HepG2 (cell line): ENCODE data around the gene ACOXL. TPM values are rescaled to one million over a fixed set of nuclear protein-coding genes. Genes with fewer than 3 reads are reported as not detected.

Experiments
- ATAC-seq: fragments of 200-7000 bp; cut with Tn5 transposase; 3 replicates; pipeline ENCODE4 v1.9.1; 2020; ENCODE audit warnings: mild to moderate bottlenecking, moderate library complexity
- BruUV-seq: library from RNA; stranded (reverse); fragments of 400-500 nt; replicated peaks from 2 replicates; lab custom pipeline; 2021; lab: Mats Ljungman, UMichigan
- CTCF ChIA-PET: fragments of 300-600 bp; formaldehyde crosslinking; extraction: SDS; loops from one replicate; lab custom pipeline; 2021; ENCODE audit warnings: low total read pairs, inconsistent platforms, low intra/inter-chr PET ratio; lab: Yijun Ruan, JAX
- POLR2A ChIA-PET: fragments of 350-600 bp; sonication (Branson Sonifier 250); formaldehyde crosslinking; loops from one replicate; lab custom pipeline; 2020; ENCODE audit warnings: antibody characterized with exemption, inconsistent platforms; lab: Yijun Ruan, JAX
- DNase-seq: peaks from one replicate; pipeline ENCODE4 v3.0.0-alpha.2; 2015; ENCODE audit warnings: low spot score
- FAIRE-seq: peaks from 3 replicates; lab custom pipeline; 2011; peaks lifted over from hg19 to GRCh38; lab: Jason Lieb, UNC
- H2AFZ ChIP-seq: one replicate; pipeline ENCODE4 v1.6.1; 2011; ENCODE audit warnings: low read length, inconsistent platforms
- H3K27ac ChIP-seq: fragments of 300-600 bp; 3 replicates; pipeline ENCODE4 v1.8.0; 2011; ENCODE audit warnings: mixed run types, mild to moderate bottlenecking, mixed read lengths, low read length, inconsistent platforms; ENCODE audit not compliant: insufficient read depth; ENCODE audit errors: extremely low read length
- H3K27me3 ChIP-seq, 2 experiments: fragments of 200-600 bp in 1 of 2; 2 replicates in 1 of 2; 3 replicates in 1 of 2; pipeline versions ENCODE4 v1.6.0 to v1.8.0; 2011; ENCODE audit warnings: low read length in 2 of 2, mild to moderate bottlenecking in 2 of 2, moderate library complexity in 2 of 2, inconsistent platforms in 1 of 2; ENCODE audit not compliant: insufficient read depth in 2 of 2, control insufficient read depth in 1 of 2
- H3K36me3 ChIP-seq, 2 experiments: fragments of 200-600 bp in 1 of 2; replicated peaks in 1 of 2; 2 replicates in 1 of 2; 3 replicates in 1 of 2; pipeline versions ENCODE4 v1.5.1 to v1.8.0; 2011; ENCODE audit warnings: low read length in 2 of 2, inconsistent platforms in 1 of 2; ENCODE audit not compliant: insufficient read depth in 2 of 2, control insufficient read depth in 1 of 2
- H3K4me1 ChIP-seq: 2 replicates; pipeline ENCODE4 v1.5.1; 2012; ENCODE audit warnings: low read length, inconsistent platforms; ENCODE audit not compliant: insufficient read depth
- H3K4me2 ChIP-seq: 2 replicates; pipeline ENCODE4 v1.6.0; 2011; ENCODE audit warnings: low read depth, low read length, inconsistent platforms
- H3K4me3 ChIP-seq, 3 experiments: fragments of 200-600 bp in 1 of 3; sonication (generic), shearing (Covaris generic) in 1 of 3; replicated peaks in 1 of 3; 2 replicates each; pipeline ENCODE4 v1.5.1; 2011 to 2016; ENCODE audit warnings: low read length in 3 of 3, inconsistent platforms in 2 of 3, low read depth in 2 of 3, mild to moderate bottlenecking in 2 of 3, control low read depth in 1 of 3, mixed read lengths in 1 of 3; ENCODE audit not compliant: insufficient read depth in 1 of 3
- H3K79me2 ChIP-seq: one replicate; pipeline ENCODE4 v1.6.1; 2011; ENCODE audit warnings: low read length, inconsistent platforms; ENCODE audit not compliant: insufficient read depth
- H3K9ac ChIP-seq: 2 replicates; pipeline ENCODE4 v1.6.0; 2011; ENCODE audit warnings: mild to moderate bottlenecking, low read depth, low read length, inconsistent platforms; ENCODE audit not compliant: insufficient read depth
- H3K9me3 ChIP-seq: 2 replicates; pipeline ENCODE4 v1.5.1; 2012; ENCODE audit warnings: mild to moderate bottlenecking, low read length
- H4K20me1 ChIP-seq: 2 replicates; pipeline ENCODE4 v1.6.0; 2011; ENCODE audit warnings: inconsistent platforms, mild to moderate bottlenecking, low read length, moderate library complexity; ENCODE audit not compliant: insufficient read depth
- TCF12 ChIP-seq, 2 experiments: fragments of 450-650 bp in 1 of 2; sonication (generic) in 1 of 2; formaldehyde crosslinking in 1 of 2; IDR thresholded peaks; 2 replicates each; pipeline versions ENCODE4 v1.6.1 to v1.8.0; 2017 to 2022; ENCODE audit warnings: antibody characterized with exemption in 1 of 2, mild to moderate bottlenecking in 1 of 2, missing genetic modification reagents in 1 of 2, moderate library complexity in 1 of 2
- ZBTB38 ChIP-seq: sonication (generic); formaldehyde crosslinking; IDR thresholded peaks from 2 replicates; pipeline ENCODE4 v1.5.1; 2020; ENCODE audit warnings: mild to moderate bottlenecking, missing genetic modification reagents
- ZFP36 ChIP-seq: fragments of 150-350 bp; IDR thresholded peaks from 2 replicates; pipeline ENCODE4 v1.6.1; 2018; ENCODE audit warnings: borderline replicate concordance, low read length, low read depth; ENCODE audit not compliant: partially characterized antibody
- ZFP36L2 ChIP-seq: sonication (generic); formaldehyde crosslinking; IDR thresholded peaks from 2 replicates; pipeline ENCODE4 v1.4.0; 2020; ENCODE audit warnings: missing genetic modification reagents
- ZIK1 ChIP-seq: sonication (generic); formaldehyde crosslinking; IDR thresholded peaks from 2 replicates; pipeline ENCODE4 v1.5.0; 2020; ENCODE audit warnings: mild to moderate bottlenecking, low read depth, missing genetic modification reagents, borderline replicate concordance
- ZNF431 ChIP-seq: sonication (generic); formaldehyde crosslinking; IDR thresholded peaks from 2 replicates; pipeline ENCODE4 v1.9.0; 2022; ENCODE audit warnings: missing genetic modification reagents, low read depth, mild to moderate bottlenecking, borderline replicate concordance
- ZNF598 ChIP-seq: sonication (generic); formaldehyde crosslinking; IDR thresholded peaks from 2 replicates; pipeline ENCODE4 v1.5.1; 2020; ENCODE audit warnings: mild to moderate bottlenecking, missing genetic modification reagents, borderline replicate concordance
- ZNF781 ChIP-seq: sonication (generic); formaldehyde crosslinking; IDR thresholded peaks from 2 replicates; pipeline ENCODE4 v1.5.1; 2020; ENCODE audit warnings: borderline replicate concordance, mild to moderate bottlenecking, missing genetic modification reagents; ENCODE audit errors: not compliant biosample characterization
- WGBS: methylation state at CpG from one replicate; pipeline ENCODE4 v1.1.6; 2017; ENCODE audit warnings: low lambda C conversion rate; 5-methylcytosine and 5-hydroxymethylcytosine counted together
- in situ Hi-C: cut with HindIII; loops from 2 replicates; pipeline ENCODE4 v1.10.0; 2017; ENCODE audit warnings: low pct_unique_long_range_greater_than_20kb; ENCODE audit not compliant: extremely low pct_ligation_motif_present
- intact Hi-C: fragments of 100-400 bp; cut with micrococcal nuclease; formaldehyde crosslinking; loops from one replicate; pipeline ENCODE4 v1.10.0; 2022; ENCODE audit not compliant: unreplicated experiment
- polyA plus RNA-seq, 8 experiments: library from polyadenylated mRNA; depleted of rRNA in 3 of 8; stranded (reverse) in 7 of 8; unstranded in 1 of 8; fragments of >200 nt; fragmentation: Illumina TruSeq in 4 of 8; extraction: Trizol in 4 of 8; gene quantifications; 2 replicates each; pipeline versions ENCODE4 v1.2.1 to v1.2.3, GENCODE V29; 2011 to 2016; ENCODE audit warnings: low read depth in 4 of 8, missing spikeins in 1 of 8, mixed read lengths in 1 of 8; ENCODE audit not compliant: insufficient read depth in 1 of 8
- total RNA-seq, 5 experiments: library from RNA; depleted of rRNA; stranded (reverse); fragments of >200 nt; fragmentation: Illumina TruSeq; extraction: Trizol; gene quantifications; 2 replicates each; pipeline ENCODE4 v1.2.3, GENCODE V29; 2016; ENCODE audit warnings: low read depth in 1 of 5
- TF ChIP-seq, protein P1 (sequence below): sonication (generic); formaldehyde crosslinking; IDR thresholded peaks from 2 replicates; pipeline ENCODE4 v1.8.0; 2022; ENCODE audit warnings: mild to moderate bottlenecking, missing genetic modification reagents, moderate library complexity
- TF ChIP-seq, protein P2 (sequence below): sonication (generic); formaldehyde crosslinking; IDR thresholded peaks from 2 replicates; pipeline ENCODE4 v1.9.0; 2021; ENCODE audit warnings: missing genetic modification reagents, borderline replicate concordance
- TF ChIP-seq, protein P3 (sequence below): sonication (generic); formaldehyde crosslinking; IDR thresholded peaks from 2 replicates; pipeline ENCODE4 v1.4.0; 2020; ENCODE audit warnings: missing genetic modification reagents
- TF ChIP-seq, protein P4 (sequence below): IDR thresholded peaks from 2 replicates; pipeline ENCODE4 v1.6.1; 2012; ENCODE audit warnings: inconsistent platforms
- TF ChIP-seq, protein P5 (sequence below): IDR thresholded peaks from 2 replicates; pipeline ENCODE4 v1.6.1; 2016; ENCODE audit warnings: low read depth
- TF ChIP-seq, protein P6 (sequence below): sonication (generic); formaldehyde crosslinking; IDR thresholded peaks from 2 replicates; pipeline ENCODE4 v1.4.0; 2020; ENCODE audit warnings: missing genetic modification reagents

Gene ACOXL
- total and polyA plus RNA-seq, 2 of the 13 experiments (the other 11 are each of a cell fraction or from before 2014, with no cell fraction given): not detected

DNA sequence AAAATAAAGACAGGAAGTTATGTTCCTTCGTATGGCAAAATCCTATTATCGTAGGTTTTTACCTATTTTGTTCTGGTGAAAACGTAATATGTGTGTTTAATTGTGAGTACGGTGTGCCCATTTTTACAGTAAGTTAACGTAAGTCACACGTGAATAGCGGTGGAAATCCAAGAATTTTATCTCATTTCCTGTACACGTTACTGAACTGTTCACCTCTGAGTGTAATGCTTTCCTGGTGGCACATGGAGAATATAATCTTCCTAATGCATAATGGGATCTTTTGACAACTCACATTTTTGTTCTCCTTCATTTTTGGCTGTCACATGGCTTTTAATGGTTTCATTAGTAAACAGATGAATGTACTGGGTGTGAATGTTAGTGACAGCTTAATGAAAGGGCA lies 416.6 kb downstream of the ACOXL start:
- H3K4me1 ChIP-seq: peaks cover 9% of the 10 kb centered on the region
- no peak for ATAC-seq
- no peak overlapping the region for H3K27ac ChIP-seq
- FAIRE-seq: no peak
- in situ Hi-C loops (no loop called here), intact Hi-C loops (no loop called here)
- H4K20me1 ChIP-seq: no peaks in the 10 kb centered on the region
- peaks cover 13 to 63% of the 10 kb centered on the region in 2 experiments for H3K36me3 ChIP-seq
- no peaks in the 10 kb centered on the region for H3K27me3 ChIP-seq
- no peak for DNase-seq
- H3K79me2 ChIP-seq: peaks cover 6% of the 10 kb centered on the region
- 97% methylated on average over 8 of the region's 8 CpGs for WGBS
- H3K9ac ChIP-seq: no peak overlapping the region
- BruUV-seq: no TSS peak
- H3K9me3 ChIP-seq: no peaks in the 10 kb centered on the region
- H3K4me3 ChIP-seq: no peak overlapping the region
- CTCF ChIA-PET: no interaction called here
- POLR2A ChIA-PET: no interaction called here
- no peak overlapping the region for H3K4me2 ChIP-seq
- no peak overlapping the region for H2AFZ ChIP-seq
- TF ChIP-seq, protein P1, sequence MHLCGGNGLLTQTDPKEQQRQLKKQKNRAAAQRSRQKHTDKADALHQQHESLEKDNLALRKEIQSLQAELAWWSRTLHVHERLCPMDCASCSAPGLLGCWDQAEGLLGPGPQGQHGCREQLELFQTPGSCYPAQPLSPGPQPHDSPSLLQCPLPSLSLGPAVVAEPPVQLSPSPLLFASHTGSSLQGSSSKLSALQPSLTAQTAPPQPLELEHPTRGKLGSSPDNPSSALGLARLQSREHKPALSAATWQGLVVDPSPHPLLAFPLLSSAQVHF: no peak
- TF ChIP-seq TCF12 (IDR thresholded peaks at IDR 0.05) (no peak), TCF12 (CRISPR knock-in tag; IDR thresholded peaks at IDR 0.05) (no peak), ZFP36 (no peak), ZFP36L2 (CRISPR knock-in tag) (no peak), ZNF431 (CRISPR knock-in tag) (no peak), ZBTB38 (no peak), ZNF598 (CRISPR knock-in tag) (no peak), ZNF781 (CRISPR knock-in tag) (no peak), ZIK1 (no peak)
- TF ChIP-seq, protein P2, sequence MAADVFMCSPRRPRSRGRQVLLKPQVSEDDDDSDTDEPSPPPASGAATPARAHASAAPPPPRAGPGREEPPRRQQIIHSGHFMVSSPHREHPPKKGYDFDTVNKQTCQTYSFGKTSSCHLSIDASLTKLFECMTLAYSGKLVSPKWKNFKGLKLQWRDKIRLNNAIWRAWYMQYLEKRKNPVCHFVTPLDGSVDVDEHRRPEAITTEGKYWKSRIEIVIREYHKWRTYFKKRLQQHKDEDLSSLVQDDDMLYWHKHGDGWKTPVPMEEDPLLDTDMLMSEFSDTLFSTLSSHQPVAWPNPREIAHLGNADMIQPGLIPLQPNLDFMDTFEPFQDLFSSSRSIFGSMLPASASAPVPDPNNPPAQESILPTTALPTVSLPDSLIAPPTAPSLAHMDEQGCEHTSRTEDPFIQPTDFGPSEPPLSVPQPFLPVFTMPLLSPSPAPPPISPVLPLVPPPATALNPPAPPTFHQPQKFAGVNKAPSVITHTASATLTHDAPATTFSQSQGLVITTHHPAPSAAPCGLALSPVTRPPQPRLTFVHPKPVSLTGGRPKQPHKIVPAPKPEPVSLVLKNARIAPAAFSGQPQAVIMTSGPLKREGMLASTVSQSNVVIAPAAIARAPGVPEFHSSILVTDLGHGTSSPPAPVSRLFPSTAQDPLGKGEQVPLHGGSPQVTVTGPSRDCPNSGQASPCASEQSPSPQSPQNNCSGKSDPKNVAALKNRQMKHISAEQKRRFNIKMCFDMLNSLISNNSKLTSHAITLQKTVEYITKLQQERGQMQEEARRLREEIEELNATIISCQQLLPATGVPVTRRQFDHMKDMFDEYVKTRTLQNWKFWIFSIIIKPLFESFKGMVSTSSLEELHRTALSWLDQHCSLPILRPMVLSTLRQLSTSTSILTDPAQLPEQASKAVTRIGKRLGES (CRISPR knock-in tag): no peak
- TF ChIP-seq, protein P3, sequence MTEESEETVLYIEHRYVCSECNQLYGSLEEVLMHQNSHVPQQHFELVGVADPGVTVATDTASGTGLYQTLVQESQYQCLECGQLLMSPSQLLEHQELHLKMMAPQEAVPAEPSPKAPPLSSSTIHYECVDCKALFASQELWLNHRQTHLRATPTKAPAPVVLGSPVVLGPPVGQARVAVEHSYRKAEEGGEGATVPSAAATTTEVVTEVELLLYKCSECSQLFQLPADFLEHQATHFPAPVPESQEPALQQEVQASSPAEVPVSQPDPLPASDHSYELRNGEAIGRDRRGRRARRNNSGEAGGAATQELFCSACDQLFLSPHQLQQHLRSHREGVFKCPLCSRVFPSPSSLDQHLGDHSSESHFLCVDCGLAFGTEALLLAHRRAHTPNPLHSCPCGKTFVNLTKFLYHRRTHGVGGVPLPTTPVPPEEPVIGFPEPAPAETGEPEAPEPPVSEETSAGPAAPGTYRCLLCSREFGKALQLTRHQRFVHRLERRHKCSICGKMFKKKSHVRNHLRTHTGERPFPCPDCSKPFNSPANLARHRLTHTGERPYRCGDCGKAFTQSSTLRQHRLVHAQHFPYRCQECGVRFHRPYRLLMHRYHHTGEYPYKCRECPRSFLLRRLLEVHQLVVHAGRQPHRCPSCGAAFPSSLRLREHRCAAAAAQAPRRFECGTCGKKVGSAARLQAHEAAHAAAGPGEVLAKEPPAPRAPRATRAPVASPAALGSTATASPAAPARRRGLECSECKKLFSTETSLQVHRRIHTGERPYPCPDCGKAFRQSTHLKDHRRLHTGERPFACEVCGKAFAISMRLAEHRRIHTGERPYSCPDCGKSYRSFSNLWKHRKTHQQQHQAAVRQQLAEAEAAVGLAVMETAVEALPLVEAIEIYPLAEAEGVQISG (CRISPR knock-in tag): no peak
- TF ChIP-seq, protein P4, sequence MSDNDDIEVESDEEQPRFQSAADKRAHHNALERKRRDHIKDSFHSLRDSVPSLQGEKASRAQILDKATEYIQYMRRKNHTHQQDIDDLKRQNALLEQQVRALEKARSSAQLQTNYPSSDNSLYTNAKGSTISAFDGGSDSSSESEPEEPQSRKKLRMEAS: no peak
- TF ChIP-seq, protein P5, sequence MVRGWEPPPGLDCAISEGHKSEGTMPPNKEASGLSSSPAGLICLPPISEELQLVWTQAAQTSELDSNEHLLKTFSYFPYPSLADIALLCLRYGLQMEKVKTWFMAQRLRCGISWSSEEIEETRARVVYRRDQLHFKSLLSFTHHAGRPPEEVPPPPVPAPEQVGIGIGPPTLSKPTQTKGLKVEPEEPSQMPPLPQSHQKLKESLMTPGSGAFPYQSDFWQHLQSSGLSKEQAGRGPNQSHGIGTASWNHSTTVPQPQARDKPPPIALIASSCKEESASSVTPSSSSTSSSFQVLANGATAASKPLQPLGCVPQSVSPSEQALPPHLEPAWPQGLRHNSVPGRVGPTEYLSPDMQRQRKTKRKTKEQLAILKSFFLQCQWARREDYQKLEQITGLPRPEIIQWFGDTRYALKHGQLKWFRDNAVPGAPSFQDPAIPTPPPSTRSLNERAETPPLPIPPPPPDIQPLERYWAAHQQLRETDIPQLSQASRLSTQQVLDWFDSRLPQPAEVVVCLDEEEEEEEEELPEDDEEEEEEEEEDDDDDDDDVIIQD (CRISPR knock-in tag): no peak
- TF ChIP-seq, protein P6, sequence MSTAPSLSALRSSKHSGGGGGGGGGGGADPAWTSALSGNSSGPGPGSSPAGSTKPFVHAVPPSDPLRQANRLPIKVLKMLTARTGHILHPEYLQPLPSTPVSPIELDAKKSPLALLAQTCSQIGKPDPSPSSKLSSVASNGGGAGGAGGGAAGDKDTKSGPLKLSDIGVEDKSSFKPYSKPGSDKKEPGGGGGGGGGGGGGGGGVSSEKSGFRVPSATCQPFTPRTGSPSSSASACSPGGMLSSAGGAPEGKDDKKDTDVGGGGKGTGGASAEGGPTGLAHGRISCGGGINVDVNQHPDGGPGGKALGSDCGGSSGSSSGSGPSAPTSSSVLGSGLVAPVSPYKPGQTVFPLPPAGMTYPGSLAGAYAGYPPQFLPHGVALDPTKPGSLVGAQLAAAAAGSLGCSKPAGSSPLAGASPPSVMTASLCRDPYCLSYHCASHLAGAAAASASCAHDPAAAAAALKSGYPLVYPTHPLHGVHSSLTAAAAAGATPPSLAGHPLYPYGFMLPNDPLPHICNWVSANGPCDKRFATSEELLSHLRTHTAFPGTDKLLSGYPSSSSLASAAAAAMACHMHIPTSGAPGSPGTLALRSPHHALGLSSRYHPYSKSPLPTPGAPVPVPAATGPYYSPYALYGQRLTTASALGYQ (CRISPR knock-in tag): no peak
